ENCODE results near the gene APMAP.

The APMAP gene

GRCh38 chr20:24942679-24943078 is 49.9 kb downstream of the APMAP start:
- H3K27ac ChIP-seq, result no peak overlapping the region
- TF ChIP-seq CTCF (IDR thresholded peaks at IDR 0.05), result no peak
- no peak overlapping the region for H3K4me3 ChIP-seq (ENCODE audit: low read depth in 1 of 2, low read length in 1 of 2)
- H3K4me1 ChIP-seq (ENCODE audit: control insufficient read depth in 1 of 2, insufficient read depth in 1 of 2, low read depth in 1 of 2, low read length in 1 of 2), result peaks cover 2 to 4% of the 10 kb centered on the region in 2 experiments
- no peaks in the 10 kb centered on the region for H3K36me3 ChIP-seq
- H3K9me3 ChIP-seq, result no peaks in the 10 kb centered on the region
- H3K27me3 ChIP-seq, result no peaks in the 10 kb centered on the region

- no peaks in the 10 kb centered on the region for H3K27me3 ChIP-seq
- H3K4me1 ChIP-seq (ENCODE audit: control insufficient read depth in 1 of 2, insufficient read depth in 1 of 2, low read depth in 1 of 2, low read length in 1 of 2), result no peaks in the 10 kb centered on the region
- H3K4me3 ChIP-seq (ENCODE audit: low read depth in 1 of 2, low read length in 1 of 2), result no peak overlapping the region
- no peak for TF ChIP-seq CTCF (IDR thresholded peaks at IDR 0.05)
- no peaks in the 10 kb centered on the region for H3K36me3 ChIP-seq
- H3K9me3 ChIP-seq, result no peaks in the 10 kb centered on the region
- no peak overlapping the region for H3K27ac ChIP-seq
Measured at GRCh38 chr20:24939036-24939435, 53.5 kb downstream of the APMAP start.

GRCh38 chr20:24938498-24938897 is 54.1 kb downstream of the APMAP start:
- Histone ChIP-seq H3K36me3 (no peaks in the 10 kb centered on the region), H3K27ac (no peak overlapping the region), H3K27me3 (no peaks in the 10 kb centered on the region), H3K9me3 (no peaks in the 10 kb centered on the region), H3K4me3 (ENCODE audit: low read depth in 1 of 2, low read length in 1 of 2) (no peak overlapping the region), H3K4me1 (ENCODE audit: control insufficient read depth in 1 of 2, insufficient read depth in 1 of 2, low read depth in 1 of 2, low read length in 1 of 2) (no peaks in the 10 kb centered on the region)
- TF ChIP-seq CTCF (IDR thresholded peaks at IDR 0.05), result no peak

- Histone ChIP-seq H3K36me3 (no peaks in the 10 kb centered on the region), H3K27me3 (no peaks in the 10 kb centered on the region), H3K27ac (no peak overlapping the region), H3K4me1 (ENCODE audit: control insufficient read depth in 1 of 2, insufficient read depth in 1 of 2, low read depth in 1 of 2, low read length in 1 of 2) (peaks cover 0 to under 1% of the 10 kb centered on the region in 2 experiments), H3K9me3 (no peaks in the 10 kb centered on the region), H3K4me3 (ENCODE audit: low read depth in 1 of 2, low read length in 1 of 2) (no peak overlapping the region)
- TF ChIP-seq CTCF (IDR thresholded peaks at IDR 0.05), result no peak
Measured at GRCh38 chr20:24937579-24937978, 55.0 kb downstream of the APMAP start.

GRCh38 chr20:24936526-24937407 is 55.8 kb downstream of the APMAP start:
- H3K4me1 ChIP-seq (ENCODE audit: control insufficient read depth in 1 of 2, insufficient read depth in 1 of 2, low read depth in 1 of 2, low read length in 1 of 2), result peaks cover 7 to 9% of the 10 kb centered on the region in 2 experiments
- H3K9me3 ChIP-seq, result no peaks in the 10 kb centered on the region
- H3K4me3 ChIP-seq (ENCODE audit: low read depth in 1 of 2, low read length in 1 of 2), result no peak overlapping the region
- no peak for TF ChIP-seq CTCF (IDR thresholded peaks at IDR 0.05)
- H3K27ac ChIP-seq, result no peak overlapping the region
- H3K36me3 ChIP-seq, result no peaks in the 10 kb centered on the region
- H3K27me3 ChIP-seq, result no peaks in the 10 kb centered on the region

Measured in neutrophil (primary cell).